ENCODE results near the gene FBXL17. TPM values are rescaled to one million over a fixed set of nuclear protein-coding genes. Genes with fewer than 3 reads are reported as not detected.

FBXL17 gene
- polyA plus RNA-seq, 1 experiment = 5.3 TPM

GRCh38 chr5:107980923-107981692 is 400.8 kb downstream of the FBXL17 start:
- H3K27me3 ChIP-seq (ENCODE audit: control insufficient read depth, insufficient read depth, low read length) = no peaks in the 10 kb centered on the region

GRCh38 chr5:107979900-107980299 is 402.0 kb downstream of the FBXL17 start:
- no peak for TF ChIP-seq CTCF (IDR thresholded peaks at IDR 0.05; ENCODE audit: insufficient read depth, low read depth, low read length)
- H3K27me3 ChIP-seq (ENCODE audit: control insufficient read depth, insufficient read depth, low read length) = no peaks in the 10 kb centered on the region
- no peak overlapping the region for H3K4me3 ChIP-seq (ENCODE audit: low read depth, low read length)
- POLR2A ChIA-PET = no interaction called here
- H3K36me3 ChIP-seq (ENCODE audit: control insufficient read depth, insufficient read depth, low read length) = no peaks in the 10 kb centered on the region
- CTCF ChIA-PET = no interaction called here
- DNase-seq (ENCODE audit: low read depth) = no peak

More at GRCh38 chr5:107980923-107981692, 400.8 kb downstream of the FBXL17 start:
- no peak overlapping the region for H3K4me3 ChIP-seq (ENCODE audit: low read depth, low read length)
- DNase-seq (ENCODE audit: low read depth) = no peak
- no peaks in the 10 kb centered on the region for H3K36me3 ChIP-seq (ENCODE audit: control insufficient read depth, insufficient read depth, low read length)
- POLR2A ChIA-PET = no interaction called here
- no peak for TF ChIP-seq CTCF (IDR thresholded peaks at IDR 0.05; ENCODE audit: insufficient read depth, low read depth, low read length)
- CTCF ChIA-PET = no interaction called here

GRCh38 chr5:107979291-107979690 is 402.6 kb downstream of the FBXL17 start:
- ChIA-PET POLR2A (no interaction called here), CTCF (no interaction called here)
- H3K27me3 ChIP-seq (ENCODE audit: control insufficient read depth, insufficient read depth, low read length) = no peaks in the 10 kb centered on the region
- TF ChIP-seq CTCF (IDR thresholded peaks at IDR 0.05; ENCODE audit: insufficient read depth, low read depth, low read length) = no peak
- DNase-seq (ENCODE audit: low read depth) = no peak
- no peak overlapping the region for H3K4me3 ChIP-seq (ENCODE audit: low read depth, low read length)
- H3K36me3 ChIP-seq (ENCODE audit: control insufficient read depth, insufficient read depth, low read length) = no peaks in the 10 kb centered on the region

GRCh38 chr5:107977550-107978071 is 404.3 kb downstream of the FBXL17 start:
- no peak for DNase-seq (ENCODE audit: low read depth)
- Histone ChIP-seq H3K4me3 (ENCODE audit: low read depth, low read length) (no peak overlapping the region), H3K27me3 (ENCODE audit: control insufficient read depth, insufficient read depth, low read length) (no peaks in the 10 kb centered on the region), H3K36me3 (ENCODE audit: control insufficient read depth, insufficient read depth, low read length) (no peaks in the 10 kb centered on the region)
- TF ChIP-seq CTCF (IDR thresholded peaks at IDR 0.05; ENCODE audit: insufficient read depth, low read depth, low read length) = no peak
- ChIA-PET POLR2A (no interaction called here), CTCF (no interaction called here)

- TF ChIP-seq CTCF (IDR thresholded peaks at IDR 0.05; ENCODE audit: insufficient read depth, low read depth, low read length) = no peak
- ChIA-PET CTCF (no interaction called here), POLR2A (no interaction called here)
- DNase-seq (ENCODE audit: low read depth) = no peak
- Histone ChIP-seq H3K36me3 (ENCODE audit: control insufficient read depth, insufficient read depth, low read length) (no peaks in the 10 kb centered on the region), H3K27me3 (ENCODE audit: control insufficient read depth, insufficient read depth, low read length) (no peaks in the 10 kb centered on the region), H3K4me3 (ENCODE audit: low read depth, low read length) (no peak overlapping the region)
These were observed 406.3 kb downstream of the FBXL17 start for GRCh38 chr5:107975568-107975967.
